Mononuclear cell (primary cell): ENCODE data around the gene PCDHGA1. TPM values are rescaled to one million over a fixed set of nuclear protein-coding genes. Genes with fewer than 3 reads are reported as not detected.
"Not testable (repeated sequence)": the region's sequence is repeated elsewhere in the genome, so short reads cannot be mapped to it uniquely, and the experiment has no call there.

ENCODE experiments used
- H3K27me3 ChIP-seq: 2 replicates; pipeline ENCODE4 v1.6.0; 2011; ENCODE audit warnings: low read length, control low read depth; ENCODE audit not compliant: insufficient read depth
- H3K4me1 ChIP-seq: 2 replicates; pipeline ENCODE4 v1.5.1; 2011; ENCODE audit warnings: mild to moderate bottlenecking, low read length, control low read depth; ENCODE audit not compliant: insufficient read depth
- H3K4me3 ChIP-seq: 2 replicates; pipeline ENCODE4 v1.5.1; 2011; ENCODE audit warnings: mild to moderate bottlenecking, low read length, moderate library complexity
- H3K9me3 ChIP-seq: 2 replicates; pipeline ENCODE4 v1.5.1; 2011; ENCODE audit warnings: low read depth, mild to moderate bottlenecking, control low read depth, low read length
- total RNA-seq: library from RNA; depleted of rRNA; stranded (reverse); fragments of >200 nt; gene quantifications from one replicate; pipeline ENCODE4 v1.2.3, GENCODE V29; 2012

The PCDHGA1 gene
- total RNA-seq, 1 donor = not detected

DNA sequence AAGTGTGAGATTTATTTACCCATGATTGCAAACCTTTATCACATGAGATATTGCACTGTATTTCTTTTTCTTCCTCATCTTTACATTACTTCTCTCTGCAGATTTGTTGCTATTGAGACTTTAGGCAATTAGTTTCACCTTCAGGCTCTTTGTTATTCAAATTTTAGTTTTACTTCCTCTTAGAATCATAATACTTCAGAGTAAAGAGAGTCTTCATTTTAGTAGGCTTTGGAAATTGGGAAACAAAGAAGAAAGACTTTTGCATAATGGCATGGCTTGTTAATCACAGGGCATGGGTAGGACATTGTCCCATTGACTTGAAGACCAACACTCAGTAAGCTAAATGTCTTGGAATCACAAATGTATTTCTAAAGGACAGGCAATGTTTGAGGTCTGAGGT lies 32.4 kb downstream of the PCDHGA1 start:
- peaks cover 14% of the 10 kb centered on the region for H3K9me3 ChIP-seq

GRCh38 chr5:141363952-141364660 lies 33.8 kb downstream of the PCDHGA1 start, which contains the start of gene PCDHGA5:
Gene PCDHGA5, plus strand, starts transcription at chr5:141364162. Its CDS starts 169 bp downstream, at chr5:141364331.
- Histone ChIP-seq H3K27me3 (peaks cover 93% of the 10 kb centered on the region), H3K9me3 (peaks cover 14% of the 10 kb centered on the region), H3K4me1 (no peaks in the 10 kb centered on the region), H3K4me3 (no peak within 1 kb of the TSS)

More for the DNA sequence above, 32.4 kb downstream of the PCDHGA1 start:
- Histone ChIP-seq H3K27me3 (peaks cover 93% of the 10 kb centered on the region), H3K4me1 (no peaks in the 10 kb centered on the region), H3K4me3 (no peak overlapping the region)

DNA sequence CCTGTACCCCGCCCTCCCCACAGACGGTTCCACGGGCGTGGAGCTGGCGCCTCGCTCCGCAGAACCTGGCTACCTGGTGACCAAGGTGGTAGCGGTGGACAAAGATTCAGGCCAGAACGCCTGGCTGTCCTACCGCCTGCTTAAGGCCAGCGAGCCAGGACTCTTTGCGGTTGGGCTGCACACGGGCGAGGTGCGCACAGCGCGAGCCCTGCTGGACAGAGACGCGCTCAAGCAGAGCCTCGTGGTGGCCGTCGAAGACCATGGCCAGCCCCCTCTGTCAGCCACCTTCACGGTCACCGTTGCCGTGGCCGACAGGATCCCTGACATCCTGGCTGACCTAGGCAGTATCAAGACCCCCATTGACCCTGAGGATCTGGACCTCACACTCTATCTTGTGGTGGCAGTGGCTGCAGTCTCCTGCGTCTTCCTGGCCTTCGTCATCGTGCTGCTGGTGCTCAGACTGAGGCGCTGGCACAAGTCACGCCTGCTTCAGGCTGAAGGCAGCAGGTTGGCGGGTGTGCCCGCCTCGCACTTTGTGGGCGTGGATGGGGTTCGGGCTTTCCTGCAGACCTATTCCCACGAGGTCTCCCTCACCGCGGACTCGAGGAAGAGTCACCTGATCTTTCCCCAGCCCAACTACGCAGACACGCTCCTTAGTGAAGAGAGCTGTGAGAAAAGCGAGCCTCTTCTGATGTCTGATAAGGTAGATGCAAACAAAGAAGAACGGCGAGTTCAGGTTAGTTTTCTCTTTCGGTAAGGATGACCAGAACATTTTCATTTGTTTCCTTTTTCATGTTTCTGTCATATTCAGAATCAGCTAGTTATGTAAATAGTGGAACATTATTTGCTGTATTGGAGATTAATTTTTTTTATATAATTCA lies 35.9 kb downstream of the PCDHGA1 start:
- Histone ChIP-seq H3K4me1 (peaks cover 5% of the 10 kb centered on the region), H3K27me3 (peaks cover 94% of the 10 kb centered on the region), H3K9me3 (peaks cover 17% of the 10 kb centered on the region), H3K4me3 (no peak overlapping the region)

DNA sequence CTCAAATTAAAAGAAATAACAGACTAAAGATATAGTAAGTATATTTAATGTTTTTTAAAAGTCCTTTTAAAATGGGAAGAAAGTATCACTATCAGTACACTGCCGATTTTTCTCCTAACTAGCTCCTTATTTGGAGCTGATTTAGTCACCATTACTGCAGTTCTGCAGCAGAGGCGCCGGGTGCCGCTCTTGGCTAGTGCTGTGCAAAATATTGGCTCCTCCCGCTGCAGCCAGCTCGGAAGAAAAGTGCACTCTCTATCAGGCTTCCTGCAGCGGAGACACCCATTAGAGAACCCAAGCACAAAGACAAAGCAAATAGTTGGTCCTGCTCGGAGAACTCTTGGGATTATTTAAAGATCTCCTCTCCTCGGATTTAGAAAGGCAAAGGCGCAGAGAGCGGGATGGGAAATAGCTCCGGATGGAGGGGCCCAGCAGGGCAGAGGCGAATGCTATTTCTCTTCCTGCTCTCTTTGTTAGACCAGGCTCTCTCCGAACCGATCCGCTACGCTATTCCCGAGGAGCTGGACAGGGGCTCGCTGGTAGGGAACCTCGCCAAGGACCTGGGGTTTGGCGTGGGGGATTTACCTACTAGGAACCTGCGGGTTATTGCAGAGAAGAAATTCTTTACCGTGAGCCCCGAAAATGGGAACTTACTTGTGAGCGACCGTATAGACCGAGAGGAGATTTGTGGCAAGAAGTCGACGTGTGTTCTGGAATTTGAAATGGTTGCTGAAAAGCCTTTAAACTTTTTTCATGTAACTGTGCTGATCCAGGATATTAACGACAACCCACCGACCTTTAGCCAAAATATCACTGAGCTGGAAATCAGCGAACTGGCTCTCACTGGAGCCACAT lies 39.9 kb downstream of the PCDHGA1 start, which contains the start of gene PCDHGB3:
TSS of gene PCDHGB3 (plus strand) at position 249 of the 855 bp plus-strand sequence. CDS start at position 402, 153 bp downstream.
- H3K27me3 ChIP-seq = peaks cover 98% of the 10 kb centered on the region
- no peak within 1 kb of the TSS for H3K4me3 ChIP-seq
- H3K4me1 ChIP-seq = peaks cover 5% of the 10 kb centered on the region
- peaks cover 15% of the 10 kb centered on the region for H3K9me3 ChIP-seq

GRCh38 chr5:141371572-141372475 lies 41.5 kb downstream of the PCDHGA1 start:
- H3K27me3 ChIP-seq = peaks cover 88% of the 10 kb centered on the region
- no peak overlapping the region for H3K4me3 ChIP-seq
- H3K4me1 ChIP-seq = peaks cover 5% of the 10 kb centered on the region
- H3K9me3 ChIP-seq = peaks cover 12% of the 10 kb centered on the region

DNA sequence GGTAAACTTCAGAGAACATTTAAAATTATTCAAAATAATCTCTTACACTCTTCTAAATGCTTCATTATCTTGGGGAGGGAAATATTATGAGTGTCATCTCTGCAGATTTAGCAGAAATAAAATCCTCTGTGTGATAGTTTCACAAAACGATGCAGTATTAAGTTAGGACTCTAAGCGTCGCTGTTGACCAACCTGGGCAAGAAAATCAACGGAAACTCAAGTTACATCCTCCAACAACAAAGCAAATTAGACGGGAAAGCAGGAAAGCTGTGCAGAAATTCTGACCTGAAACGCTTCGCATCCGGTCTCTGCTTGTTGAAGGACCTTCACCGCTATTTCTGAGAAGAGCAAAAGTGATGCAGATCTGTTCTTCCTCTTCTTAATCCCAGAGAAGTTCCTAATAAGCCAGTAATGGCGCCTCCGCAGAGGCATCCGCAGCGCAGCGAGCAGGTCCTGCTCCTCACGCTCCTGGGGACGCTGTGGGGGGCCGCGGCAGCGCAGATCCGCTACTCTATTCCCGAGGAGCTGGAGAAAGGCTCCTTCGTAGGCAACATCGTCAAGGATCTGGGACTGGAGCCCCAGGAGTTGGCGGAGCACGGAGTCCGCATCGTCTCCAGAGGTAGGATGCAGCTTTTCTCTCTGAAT lies 43.5 kb downstream of the PCDHGA1 start, which contains the start of gene PCDHGA6:
TSS of gene PCDHGA6 (plus strand) at position 219 of the 645 bp plus-strand sequence. CDS start at position 412, 193 bp downstream.
- Histone ChIP-seq H3K4me1 (peaks cover 5% of the 10 kb centered on the region), H3K9me3 (peaks cover 16% of the 10 kb centered on the region), H3K27me3 (peaks cover 81% of the 10 kb centered on the region), H3K4me3 (no peak within 1 kb of the TSS)

DNA sequence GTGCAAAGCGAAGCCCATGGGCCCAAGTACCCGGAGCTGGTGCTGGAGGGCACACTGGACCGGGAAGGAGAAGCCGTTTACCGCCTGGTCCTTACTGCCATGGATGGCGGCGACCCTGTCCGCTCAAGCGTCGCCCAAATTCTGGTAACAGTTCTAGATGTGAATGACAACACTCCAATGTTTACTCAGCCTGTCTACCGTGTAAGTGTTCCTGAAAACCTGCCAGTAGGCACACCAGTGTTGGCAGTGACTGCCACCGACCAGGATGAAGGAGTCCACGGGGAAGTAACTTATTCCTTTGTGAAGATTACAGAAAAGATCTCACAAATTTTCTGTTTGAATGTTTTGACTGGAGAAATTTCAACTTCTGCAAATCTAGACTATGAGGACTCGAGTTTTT lies 44.3 kb downstream of the PCDHGA1 start:
- Histone ChIP-seq H3K27me3 (peaks cover 76% of the 10 kb centered on the region), H3K4me1 (peaks cover 5% of the 10 kb centered on the region), H3K4me3 (no peak overlapping the region), H3K9me3 (peaks cover 16% of the 10 kb centered on the region)

DNA sequence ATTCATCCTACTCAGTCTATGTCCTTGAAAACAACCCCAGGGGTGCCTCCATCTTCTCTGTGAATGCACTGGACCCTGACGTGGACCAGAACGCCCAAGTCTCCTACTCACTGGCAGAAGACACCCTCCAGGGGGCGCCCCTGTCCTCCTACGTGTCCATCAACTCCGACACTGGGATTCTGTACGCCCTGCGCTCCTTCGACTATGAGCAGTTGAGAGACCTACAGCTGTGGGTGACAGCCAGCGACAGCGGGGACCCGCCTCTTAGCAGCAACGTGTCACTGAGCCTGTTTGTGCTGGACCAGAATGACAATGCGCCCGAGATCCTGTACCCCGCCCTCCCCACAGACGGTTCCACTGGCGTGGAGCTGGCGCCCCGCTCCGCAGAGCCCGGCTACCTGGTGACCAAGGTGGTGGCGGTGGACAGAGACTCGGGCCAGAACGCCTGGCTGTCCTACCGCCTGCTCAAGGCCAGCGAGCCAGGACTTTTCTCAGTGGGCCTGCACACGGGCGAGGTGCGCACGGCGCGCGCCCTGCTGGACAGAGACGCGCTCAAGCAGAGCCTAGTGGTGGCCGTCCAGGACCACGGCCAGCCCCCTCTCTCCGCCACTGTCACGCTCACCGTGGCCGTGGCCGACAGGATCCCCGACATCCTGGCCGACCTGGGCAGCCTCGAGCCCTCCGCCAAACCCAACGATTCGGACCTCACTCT lies 45.3 kb downstream of the PCDHGA1 start:
- peaks cover 74% of the 10 kb centered on the region for H3K27me3 ChIP-seq
- H3K4me1 ChIP-seq, H3K4me3 ChIP-seq: not testable (repeated sequence)
- peaks cover 16% of the 10 kb centered on the region for H3K9me3 ChIP-seq

DNA sequence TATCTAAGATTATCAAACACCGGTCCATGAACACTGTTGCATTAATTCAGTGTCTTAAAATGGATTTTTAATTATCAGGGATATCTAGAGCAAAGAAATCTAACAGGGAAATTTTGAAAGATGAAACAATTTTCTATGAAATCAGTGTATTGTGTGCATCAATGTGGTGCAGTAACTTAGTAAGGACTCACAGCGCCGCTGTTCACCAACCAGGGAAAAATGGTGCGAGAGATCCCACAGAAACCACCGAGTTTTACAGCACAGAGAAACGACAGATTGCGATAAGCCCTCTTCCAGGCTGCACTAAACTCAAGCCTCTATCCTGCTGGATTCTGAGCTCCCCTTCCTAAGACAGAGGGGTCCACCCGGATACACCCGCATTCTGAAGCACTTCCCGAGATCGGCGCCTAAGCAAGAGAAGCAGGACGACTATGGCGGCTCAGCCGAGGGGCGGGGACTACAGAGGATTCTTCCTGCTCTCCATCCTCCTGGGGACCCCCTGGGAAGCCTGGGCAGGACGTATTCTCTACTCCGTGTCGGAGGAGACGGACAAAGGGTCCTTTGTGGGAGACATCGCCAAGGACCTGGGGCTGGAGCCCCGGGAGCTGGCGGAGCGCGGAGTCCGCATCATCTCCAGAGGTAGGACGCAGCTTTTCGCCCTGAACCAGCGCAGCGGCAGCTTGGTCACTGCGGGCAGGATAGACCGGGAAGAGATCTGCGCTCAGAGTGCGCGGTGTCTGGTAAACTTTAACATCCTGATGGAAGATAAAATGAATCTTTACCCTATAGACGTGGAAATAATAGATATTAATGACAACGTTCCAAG lies 52.4 kb downstream of the PCDHGA1 start, which contains the start of gene PCDHGA7:
TSS of gene PCDHGA7 (plus strand) at position 274 of the 826 bp plus-strand sequence. CDS start at position 432, 158 bp downstream.
- peaks cover 83% of the 10 kb centered on the region for H3K27me3 ChIP-seq
- H3K4me1 ChIP-seq = no peaks in the 10 kb centered on the region
- H3K9me3 ChIP-seq = peaks cover 8% of the 10 kb centered on the region
- H3K4me3 ChIP-seq = peak within 1 kb of the TSS; percentile 7

DNA sequence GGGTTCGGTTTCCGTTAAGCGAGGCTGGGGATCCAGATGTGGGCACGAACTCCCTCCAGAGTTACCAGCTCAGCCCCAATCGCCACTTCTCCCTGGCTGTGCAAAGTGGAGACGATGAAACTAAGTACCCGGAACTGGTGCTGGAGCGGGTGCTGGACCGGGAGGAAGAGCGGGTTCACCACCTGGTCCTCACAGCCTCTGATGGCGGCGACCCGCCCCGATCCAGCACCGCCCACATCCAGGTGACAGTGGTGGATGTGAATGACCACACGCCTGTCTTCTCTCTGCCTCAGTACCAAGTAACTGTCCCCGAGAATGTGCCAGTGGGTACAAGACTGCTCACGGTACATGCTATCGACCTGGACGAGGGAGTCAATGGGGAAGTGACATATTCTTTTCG lies 53.0 kb downstream of the PCDHGA1 start:
- peaks cover 84% of the 10 kb centered on the region for H3K27me3 ChIP-seq
- H3K4me1 ChIP-seq = no peaks in the 10 kb centered on the region
- no peak overlapping the region for H3K4me3 ChIP-seq
- peaks cover 8% of the 10 kb centered on the region for H3K9me3 ChIP-seq

- Histone ChIP-seq H3K27me3 (peaks cover 89% of the 10 kb centered on the region), H3K9me3 (peaks cover 8% of the 10 kb centered on the region)
Observed at GRCh38 chr5:141384471-141385267, 54.4 kb downstream of the PCDHGA1 start.

More at GRCh38 chr5:141384471-141385267, 54.4 kb downstream of the PCDHGA1 start:
- Histone ChIP-seq H3K4me1 (no peaks in the 10 kb centered on the region), H3K4me3 (no peak overlapping the region)
